ENCODE results near the gene KRTAP23-1. TPM values are rescaled to one million over a fixed set of nuclear protein-coding genes. Genes with fewer than 3 reads are reported as not detected.

Gene KRTAP23-1, protein sequence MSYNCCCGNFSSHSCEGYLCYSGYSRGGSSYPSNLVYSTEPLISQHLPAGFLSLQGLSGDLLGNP
- not detected in 5 replicates for total RNA-seq (2022; extraction: Qiagen RNA extraction)

GRCh38 chr21:30348506-30348905, at the start of gene KRTAP23-1:
KRTAP23-1 (minus strand) TSS chr21:30348606; CDS start chr21:30348606, 0 bp downstream.

GRCh38 chr21:30395731-30396130, 47.3 kb upstream of the KRTAP23-1 start, which contains the start of gene KRTAP13-1:
KRTAP13-1 (plus strand) TSS chr21:30396031; CDS start chr21:30396087, 56 bp downstream.

DNA sequence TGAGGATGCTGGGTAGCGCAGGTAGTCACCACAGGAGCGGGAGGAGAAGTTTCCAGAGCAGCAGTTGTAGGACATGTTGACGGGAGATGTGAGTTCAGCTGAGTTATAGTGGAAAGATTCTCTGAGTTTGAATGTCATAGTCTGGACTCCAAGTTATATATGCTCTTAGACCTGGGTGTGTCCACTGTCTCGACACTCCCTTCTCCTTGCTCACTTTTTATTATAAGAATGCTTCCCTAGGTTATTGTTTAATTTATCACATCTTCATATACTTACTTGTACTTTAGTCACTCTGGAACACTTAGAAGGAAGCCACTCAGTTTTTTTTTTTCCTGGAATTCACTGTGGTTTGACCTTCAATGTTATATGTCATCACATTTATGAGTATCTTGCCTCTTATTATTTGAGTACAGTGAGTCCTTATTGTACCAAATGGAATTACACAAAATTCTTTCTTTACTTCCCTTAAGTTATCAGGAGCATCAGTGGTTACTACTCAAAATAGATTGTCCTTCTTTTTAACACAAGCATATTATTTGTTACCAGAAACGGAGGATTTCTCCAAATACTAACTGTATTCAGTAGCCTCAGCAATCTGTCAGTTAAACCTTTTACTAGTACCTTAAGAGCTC, 23.8 kb upstream of the KRTAP23-1 start, which contains the start of gene KRTAP13-2:
KRTAP13-2 (minus strand) TSS at position 133 of the 632 bp plus-strand sequence; CDS start at position 75, 58 bp downstream.

DNA sequence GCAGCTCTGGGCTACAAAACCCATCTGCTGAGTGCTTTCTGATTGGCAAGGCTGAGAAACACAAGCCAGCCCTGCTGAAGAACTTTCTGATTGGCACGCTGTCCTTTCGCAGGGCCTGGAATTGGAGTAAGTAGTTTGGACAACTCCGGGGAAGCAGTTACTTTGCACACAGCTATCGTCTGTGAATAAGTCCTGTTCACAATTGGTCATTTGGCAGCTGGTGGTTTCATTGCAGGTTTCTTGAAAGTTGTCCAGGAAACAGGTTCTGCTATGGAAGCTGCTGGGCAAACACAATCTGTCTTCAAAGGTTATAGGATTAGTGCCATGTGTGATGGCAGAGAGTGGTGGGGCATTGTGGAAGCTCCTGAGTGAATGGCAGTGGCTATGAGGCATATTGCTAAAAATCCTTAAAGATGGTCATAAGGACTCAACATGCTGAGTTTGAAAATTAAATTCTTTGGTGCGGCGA, 11.1 kb downstream of the KRTAP23-1 start, which contains the start of gene KRTAP27-1:
KRTAP27-1 (minus strand) TSS at position 419 of the 469 bp plus-strand sequence; CDS start at position 393, 26 bp downstream.

DNA sequence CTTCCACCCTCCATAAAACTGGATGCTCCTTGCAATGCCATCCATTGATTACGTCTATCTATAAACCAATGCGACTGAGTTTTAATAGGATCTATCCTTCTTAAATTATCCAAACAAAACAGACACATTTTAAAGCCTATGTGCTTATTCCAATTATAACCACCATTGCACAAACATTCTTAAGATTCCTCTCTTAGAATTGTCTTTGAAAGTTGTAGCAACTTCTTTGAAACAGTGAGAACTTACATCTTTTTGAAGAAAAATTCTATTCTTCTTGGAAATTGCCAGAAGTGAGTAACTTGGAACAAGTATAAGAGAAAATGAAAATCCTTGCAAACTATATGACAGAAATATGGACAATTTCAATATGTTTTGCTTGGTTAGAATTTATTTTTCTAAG, 28.2 kb downstream of the KRTAP23-1 start, which contains the start of gene KRTAP26-1:
KRTAP26-1 (minus strand) TSS at position 101 of the 400 bp plus-strand sequence. CDS start 280 bp downstream, outside the sequence.

Other genes starting within 250 kb of the KRTAP23-1 start
- gene CLDN17, start 181.8 kb downstream of the KRTAP23-1 start, total RNA-seq (2022; extraction: Qiagen RNA extraction): not detected in 5 replicates
- gene CLDN8, start 132.5 kb downstream of the KRTAP23-1 start, total RNA-seq (2022; extraction: Qiagen RNA extraction): not detected in 5 replicates
- gene KRTAP24-1, start 65.7 kb downstream of the KRTAP23-1 start, total RNA-seq (2022; extraction: Qiagen RNA extraction): not detected in 5 replicates
- not detected in 5 replicates for gene KRTAP25-1, start 59.1 kb downstream of the KRTAP23-1 start, total RNA-seq (2022; extraction: Qiagen RNA extraction)
- not detected in 5 replicates for gene KRTAP26-1, start 28.3 kb downstream of the KRTAP23-1 start, total RNA-seq (2022; extraction: Qiagen RNA extraction)
- gene KRTAP27-1, start 10.9 kb downstream of the KRTAP23-1 start, total RNA-seq (2022; extraction: Qiagen RNA extraction): not detected in 5 replicates
- gene KRTAP13-2, start 23.7 kb upstream of the KRTAP23-1 start, total RNA-seq (2022; extraction: Qiagen RNA extraction): not detected in 5 replicates
- not detected in 5 replicates for gene KRTAP13-1, start 47.4 kb upstream of the KRTAP23-1 start, total RNA-seq (2022; extraction: Qiagen RNA extraction)
- gene KRTAP13-3, start 77.3 kb upstream of the KRTAP23-1 start, total RNA-seq (2022; extraction: Qiagen RNA extraction): not detected in 5 replicates
- gene KRTAP13-4, start 81.6 kb upstream of the KRTAP23-1 start, total RNA-seq (2022; extraction: Qiagen RNA extraction): not detected in 5 replicates
- not detected in 5 replicates for gene KRTAP15-1, start 91.7 kb upstream of the KRTAP23-1 start, total RNA-seq (2022; extraction: Qiagen RNA extraction)
- gene KRTAP19-1, start 131.8 kb upstream of the KRTAP23-1 start, total RNA-seq (2022; extraction: Qiagen RNA extraction): not detected in 5 replicates
- gene KRTAP19-2, start 138.8 kb upstream of the KRTAP23-1 start, total RNA-seq (2022; extraction: Qiagen RNA extraction): not detected in 5 replicates
- not detected in 5 replicates for gene KRTAP19-3, start 143.4 kb upstream of the KRTAP23-1 start, total RNA-seq (2022; extraction: Qiagen RNA extraction)
- gene KRTAP19-4, start 148.6 kb upstream of the KRTAP23-1 start, total RNA-seq (2022; extraction: Qiagen RNA extraction): not detected in 5 replicates
- gene KRTAP19-5, start 153.5 kb upstream of the KRTAP23-1 start, total RNA-seq (2022; extraction: Qiagen RNA extraction): not detected in 5 replicates
- not detected in 5 replicates for gene KRTAP19-6, start 193.3 kb upstream of the KRTAP23-1 start, total RNA-seq (2022; extraction: Qiagen RNA extraction)
- not detected in 5 replicates for gene KRTAP19-7, start 212.7 kb upstream of the KRTAP23-1 start, total RNA-seq (2022; extraction: Qiagen RNA extraction)
- not detected in 5 replicates for gene KRTAP22-2, start 241.8 kb upstream of the KRTAP23-1 start, total RNA-seq (2022; extraction: Qiagen RNA extraction)
- not detected in 5 replicates for gene KRTAP6-3, start 243.8 kb upstream of the KRTAP23-1 start, total RNA-seq (2022; extraction: Qiagen RNA extraction)

Data from A549 treated with Hydrocortisone at 1 μM for 4 hours (cell line).